Measurements from ENCODE around the gene PRLHR.

The PRLHR gene

DNA sequence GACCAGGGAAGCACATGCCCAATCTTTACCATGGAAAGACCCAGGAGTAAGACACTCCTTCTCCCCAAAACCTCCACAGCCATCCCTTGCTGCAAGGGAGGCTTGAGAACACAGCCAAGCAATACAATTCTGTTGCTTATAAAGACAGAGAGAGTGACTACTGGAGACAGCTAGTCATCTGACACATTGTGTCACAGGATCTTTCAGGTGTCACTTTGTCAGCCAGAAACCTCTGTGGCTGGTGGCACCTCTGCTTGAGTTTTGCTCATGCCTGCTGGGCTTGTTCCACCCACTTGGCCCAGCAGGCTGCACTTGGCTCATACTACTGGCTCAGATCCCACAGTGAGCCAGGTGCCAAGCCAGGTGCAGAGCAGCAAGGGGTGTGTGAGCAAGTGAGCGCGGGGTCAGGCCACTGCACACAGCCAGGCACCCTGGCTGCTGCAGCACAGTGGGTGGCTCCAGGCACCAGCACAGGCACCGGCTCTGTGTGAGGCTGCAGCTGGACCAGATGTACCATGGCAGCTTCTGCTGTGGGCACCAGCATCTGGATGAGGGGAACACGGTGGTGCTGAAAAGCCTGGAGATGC lies 12.4 kb upstream of the PRLHR start:
- no peak for TF ChIP-seq EZH2phosphoT487 (IDR thresholded peaks at IDR 0.05; ENCODE audit: borderline replicate concordance, low read length)
- TF ChIP-seq, protein P1, sequence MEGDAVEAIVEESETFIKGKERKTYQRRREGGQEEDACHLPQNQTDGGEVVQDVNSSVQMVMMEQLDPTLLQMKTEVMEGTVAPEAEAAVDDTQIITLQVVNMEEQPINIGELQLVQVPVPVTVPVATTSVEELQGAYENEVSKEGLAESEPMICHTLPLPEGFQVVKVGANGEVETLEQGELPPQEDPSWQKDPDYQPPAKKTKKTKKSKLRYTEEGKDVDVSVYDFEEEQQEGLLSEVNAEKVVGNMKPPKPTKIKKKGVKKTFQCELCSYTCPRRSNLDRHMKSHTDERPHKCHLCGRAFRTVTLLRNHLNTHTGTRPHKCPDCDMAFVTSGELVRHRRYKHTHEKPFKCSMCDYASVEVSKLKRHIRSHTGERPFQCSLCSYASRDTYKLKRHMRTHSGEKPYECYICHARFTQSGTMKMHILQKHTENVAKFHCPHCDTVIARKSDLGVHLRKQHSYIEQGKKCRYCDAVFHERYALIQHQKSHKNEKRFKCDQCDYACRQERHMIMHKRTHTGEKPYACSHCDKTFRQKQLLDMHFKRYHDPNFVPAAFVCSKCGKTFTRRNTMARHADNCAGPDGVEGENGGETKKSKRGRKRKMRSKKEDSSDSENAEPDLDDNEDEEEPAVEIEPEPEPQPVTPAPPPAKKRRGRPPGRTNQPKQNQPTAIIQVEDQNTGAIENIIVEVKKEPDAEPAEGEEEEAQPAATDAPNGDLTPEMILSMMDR (IDR thresholded peaks at IDR 0.05; ENCODE audit: low read depth, low read length, poor library complexity, severe bottlenecking) = no peak
- Histone ChIP-seq H3K4me1 (ENCODE audit: control insufficient read depth, low read length) (no peaks in the 10 kb centered on the region), H3K9me2 (replicated peaks; ENCODE audit: control insufficient read depth, low read length) (no peaks in the 10 kb centered on the region), H3K4me2 (ENCODE audit: low read length) (no peak overlapping the region), H3K4me3 (ENCODE audit: low read length) (no peak overlapping the region), H3F3A (ENCODE audit: control insufficient read depth, insufficient read depth) (no peaks in the 10 kb centered on the region), H4K20me1 (ENCODE audit: control insufficient read depth, insufficient read depth, low read depth, low read length) (no peaks in the 10 kb centered on the region), H3K36me3 (ENCODE audit: control insufficient read depth, low read length) (no peaks in the 10 kb centered on the region), H3K27ac (ENCODE audit: low read depth, low read length) (no peak overlapping the region), H3K27me3 (ENCODE audit: control insufficient read depth, low read length) (no peaks in the 10 kb centered on the region), H3K79me2 (ENCODE audit: control insufficient read depth, low read length) (no peaks in the 10 kb centered on the region), H3K9me3 (ENCODE audit: control insufficient read depth, insufficient read depth, low read length) (peaks cover 14% of the 10 kb centered on the region)

DNA sequence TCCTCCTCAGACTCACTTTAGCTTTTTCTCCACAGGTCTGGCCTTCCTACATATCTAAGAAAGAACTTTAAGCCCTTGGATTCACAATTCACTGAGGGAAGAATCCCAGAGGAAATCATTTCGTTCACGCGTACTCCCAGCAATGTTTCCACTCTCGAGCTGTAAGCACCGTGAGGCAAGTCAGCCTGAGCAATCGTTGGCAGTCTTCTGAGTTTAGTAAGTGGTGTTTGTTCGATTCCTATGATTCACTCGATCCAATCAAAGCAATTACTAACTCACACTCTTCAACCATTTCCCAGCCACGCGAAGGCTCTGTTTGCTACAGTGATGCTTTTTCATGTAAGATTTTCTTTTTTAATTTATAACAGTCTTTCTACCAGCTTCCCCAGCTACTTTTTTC lies 10.2 kb upstream of the PRLHR start:
- Histone ChIP-seq H3K79me2 (ENCODE audit: control insufficient read depth, low read length) (no peaks in the 10 kb centered on the region), H3K4me2 (ENCODE audit: low read length) (no peak overlapping the region), H3K4me3 (ENCODE audit: low read length) (no peak overlapping the region), H3K36me3 (ENCODE audit: control insufficient read depth, low read length) (no peaks in the 10 kb centered on the region), H3K9me2 (replicated peaks; ENCODE audit: control insufficient read depth, low read length) (no peaks in the 10 kb centered on the region), H3F3A (ENCODE audit: control insufficient read depth, insufficient read depth) (no peaks in the 10 kb centered on the region), H3K27ac (ENCODE audit: low read depth, low read length) (no peak overlapping the region), H4K20me1 (ENCODE audit: control insufficient read depth, insufficient read depth, low read depth, low read length) (no peaks in the 10 kb centered on the region), H3K27me3 (ENCODE audit: control insufficient read depth, low read length) (no peaks in the 10 kb centered on the region), H3K4me1 (ENCODE audit: control insufficient read depth, low read length) (no peaks in the 10 kb centered on the region), H3K9me3 (ENCODE audit: control insufficient read depth, insufficient read depth, low read length) (peaks cover 14% of the 10 kb centered on the region)
- no peak for TF ChIP-seq EZH2phosphoT487 (IDR thresholded peaks at IDR 0.05; ENCODE audit: borderline replicate concordance, low read length)
- TF ChIP-seq, protein P1 (IDR thresholded peaks at IDR 0.05; ENCODE audit: low read depth, low read length, poor library complexity, severe bottlenecking) = no peak

DNA sequence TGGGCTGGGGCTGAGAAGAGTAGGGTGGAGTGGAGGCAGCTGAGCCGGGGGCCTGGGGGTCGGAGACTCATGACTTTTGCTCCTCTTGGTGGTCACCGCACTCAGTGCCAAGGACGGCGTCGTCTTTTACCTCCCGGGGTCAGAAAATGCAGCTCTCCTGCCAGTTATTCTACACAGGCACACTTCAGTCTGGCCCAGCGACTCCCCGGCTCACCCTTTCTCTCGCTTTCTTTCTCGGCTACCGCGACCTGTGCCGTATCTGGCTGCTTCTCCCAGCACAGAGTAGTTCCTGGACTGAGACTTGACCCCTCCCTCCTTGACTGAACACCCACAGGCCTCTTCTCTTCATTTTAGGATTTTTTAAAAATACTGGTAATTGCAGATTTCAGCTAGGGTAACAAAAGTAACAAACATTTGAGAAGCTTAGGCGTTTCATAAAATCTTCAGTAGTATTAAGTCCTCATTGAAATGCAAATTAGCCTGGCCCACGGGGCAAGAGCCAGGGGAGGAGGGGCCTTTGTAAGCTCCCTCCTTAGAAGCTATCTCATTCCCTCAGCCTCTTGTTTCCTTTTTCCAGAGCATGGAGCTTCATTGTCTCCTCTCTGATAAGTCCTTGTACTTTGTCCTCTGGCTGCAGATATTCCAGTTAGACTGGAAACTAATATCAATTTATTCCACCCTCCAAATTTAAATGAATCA lies 1.1 kb upstream of the PRLHR start:
- H3K4me2 ChIP-seq (ENCODE audit: low read length) = no peak overlapping the region
- no peak overlapping the region for H3K4me3 ChIP-seq (ENCODE audit: low read length)
- H3K9me3 ChIP-seq (ENCODE audit: control insufficient read depth, insufficient read depth, low read length) = no peaks in the 10 kb centered on the region; the same call in 1 of the 2 replicates
- no peak overlapping the region for H3K27ac ChIP-seq (ENCODE audit: low read depth, low read length)
- H3K36me3 ChIP-seq (ENCODE audit: control insufficient read depth, low read length) = no peaks in the 10 kb centered on the region
- no peaks in the 10 kb centered on the region for H3K27me3 ChIP-seq (ENCODE audit: control insufficient read depth, low read length)
- H3F3A ChIP-seq (ENCODE audit: control insufficient read depth, insufficient read depth) = no peaks in the 10 kb centered on the region
- H4K20me1 ChIP-seq (ENCODE audit: control insufficient read depth, insufficient read depth, low read depth, low read length) = no peaks in the 10 kb centered on the region
- no peaks in the 10 kb centered on the region for H3K4me1 ChIP-seq (ENCODE audit: control insufficient read depth, low read length)
- H3K9me2 ChIP-seq (replicated peaks; ENCODE audit: control insufficient read depth, low read length) = no peaks in the 10 kb centered on the region
- no peak for TF ChIP-seq EZH2phosphoT487 (IDR thresholded peaks at IDR 0.05; ENCODE audit: borderline replicate concordance, low read length)
- TF ChIP-seq, protein P1 (IDR thresholded peaks at IDR 0.05; ENCODE audit: low read depth, low read length, poor library complexity, severe bottlenecking) = no peak
- H3K79me2 ChIP-seq (ENCODE audit: control insufficient read depth, low read length) = no peaks in the 10 kb centered on the region

Data from DOHH2 (cell line).